Naive B cell (primary cell): Measurements from ENCODE around the gene ZNF33A. TPM values are rescaled to one million over a fixed set of nuclear protein-coding genes. Genes with fewer than 3 reads are reported as not detected.

Experiments
- polyA plus RNA-seq, 6 donors: library from polyadenylated mRNA; unstranded; fragments of 300-500 nt; fragmentation: Illumina TruSeq; gene quantifications; one replicate each; pipeline ENCODE4 v1.2.3, GENCODE V29; 2021; ENCODE audit warnings: low read depth in 6 of 6

ZNF33A gene
- polyA plus RNA-seq, 6 donors from 2014 or later: 17.4 to 31.1 (median 24.9) TPM

Other genes starting within 250 kb of the ZNF33A start
- 10 to 100 TPM in 2 of 6 donors, 1 to 10 TPM in 4; 3.5 to 16.0 (median 7.1) TPM for gene ZNF248, start 153.1 kb upstream of the ZNF33A start, polyA plus RNA-seq
- 1 to 10 TPM; 4.7 to 9.3 (median 4.7) TPM for gene ZNF25, start 34.0 kb upstream of the ZNF33A start, polyA plus RNA-seq
- gene ZNF37A, start 83.7 kb downstream of the ZNF33A start, polyA plus RNA-seq: 1 to 10 TPM; 2.3 to 5.0 (median 4.0) TPM